GM23338 (cell line): Measurements from ENCODE around the gene TPCN2. TPM values are rescaled to one million over a fixed set of nuclear protein-coding genes. Genes with fewer than 3 reads are reported as not detected.

Experiments used
- ATAC-seq: fragments of 200-7000 bp; cut with Tn5 transposase; 3 replicates; pipeline ENCODE4 v1.9.1; 2020
- DNase-seq: peaks from one replicate; pipeline ENCODE4 v3.0.0-alpha.2; 2015; ENCODE audit warnings: low spot score
- H2AFZ ChIP-seq: fragments of 200-600 bp; sonication (generic); 2 replicates; pipeline ENCODE4 v1.8.0; 2016; ENCODE audit warnings: antibody characterized with exemption, mild to moderate bottlenecking, moderate library complexity
- H3F3A ChIP-seq: fragments of 200-600 bp; sonication (generic); replicated peaks from 2 replicates; pipeline ENCODE4 v1.8.0; 2017; ENCODE audit warnings: antibody characterized with exemption, mixed run types, low read depth
- H3K27ac ChIP-seq: fragments of 200-600 bp; sonication (generic); 2 replicates; pipeline ENCODE4 v1.6.1; 2016; ENCODE audit warnings: low read depth
- H3K27me3 ChIP-seq: fragments of 200-600 bp; sonication (generic); 2 replicates; pipeline ENCODE4 v1.8.0; 2016; ENCODE audit warnings: mild to moderate bottlenecking, mixed run types, moderate library complexity; ENCODE audit not compliant: insufficient read depth
- H3K36me3 ChIP-seq: fragments of 200-600 bp; sonication (generic); 2 replicates; pipeline ENCODE4 v1.8.0; 2016; ENCODE audit warnings: mild to moderate bottlenecking; ENCODE audit not compliant: insufficient read depth
- H3K4me1 ChIP-seq: fragments of 200-600 bp; sonication (generic); 2 replicates; pipeline ENCODE4 v1.8.0; 2016; ENCODE audit warnings: mild to moderate bottlenecking, moderate library complexity; ENCODE audit not compliant: insufficient read depth
- H3K4me2 ChIP-seq: fragments of 200-600 bp; sonication (generic); 2 replicates; pipeline ENCODE4 v1.7.1; 2017; ENCODE audit warnings: mixed run types
- H3K4me3 ChIP-seq: fragments of 200-600 bp; sonication (generic); 2 replicates; pipeline ENCODE4 v1.6.1; 2016; ENCODE audit warnings: mixed run types
- H3K79me2 ChIP-seq: fragments of 200-600 bp; sonication (generic); replicated peaks from 2 replicates; pipeline ENCODE4 v1.8.0; 2017; ENCODE audit warnings: mild to moderate bottlenecking; ENCODE audit not compliant: insufficient read depth
- H3K9me2 ChIP-seq: fragments of 200-600 bp; sonication (generic); 2 replicates; pipeline ENCODE4 v1.8.0; 2017; ENCODE audit not compliant: insufficient read depth
- H4K20me1 ChIP-seq: fragments of 200-600 bp; sonication (generic); replicated peaks from 2 replicates; pipeline ENCODE4 v1.8.0; 2017; ENCODE audit warnings: mild to moderate bottlenecking; ENCODE audit not compliant: insufficient read depth
- H3K27ac Mint-ChIP-seq: 2 replicates; pipeline ENCODE4 v1.8.0; 2020; ENCODE audit warnings: inconsistent platforms, mild to moderate bottlenecking, moderate library complexity, mixed read lengths
- H3K27me3 Mint-ChIP-seq: 3 replicates; pipeline ENCODE4 v1.8.0; 2022; ENCODE audit warnings: low read depth, mild to moderate bottlenecking, moderate library complexity, mixed read lengths, inconsistent platforms; ENCODE audit not compliant: insufficient read depth, poor library complexity
- H3K36me3 Mint-ChIP-seq: 3 replicates; pipeline ENCODE4 v1.8.0; 2021; ENCODE audit warnings: low read depth, mild to moderate bottlenecking, inconsistent platforms, moderate library complexity, mixed read lengths
- H3K4me1 Mint-ChIP-seq: 3 replicates; pipeline ENCODE4 v1.8.0; 2020; ENCODE audit warnings: mild to moderate bottlenecking, inconsistent platforms, mixed read lengths
- H3K4me3 Mint-ChIP-seq: 3 replicates; pipeline ENCODE4 v1.8.0; 2021; ENCODE audit warnings: moderate library complexity, mild to moderate bottlenecking, inconsistent platforms, mixed read lengths
- H3K9me3 Mint-ChIP-seq: 3 replicates; pipeline ENCODE4 v1.8.0; 2020; ENCODE audit warnings: moderate library complexity, mild to moderate bottlenecking, inconsistent platforms, mixed read lengths
- EZH2 ChIP-seq: fragments of 200-600 bp; sonication (generic); IDR thresholded peaks from one replicate; pipeline ENCODE4 v1.8.0; 2017; ENCODE audit warnings: antibody characterized with exemption, mild to moderate bottlenecking, low read depth; ENCODE audit not compliant: unreplicated experiment
- EZH2phosphoT487 ChIP-seq: fragments of 200-600 bp; sonication (generic); IDR thresholded peaks from one replicate; pipeline ENCODE4 v1.8.1; 2018; ENCODE audit warnings: antibody characterized with exemption; ENCODE audit not compliant: unreplicated experiment
- NANOG ChIP-seq: IDR thresholded peaks from 2 replicates; pipeline ENCODE4 v1.6.1; 2016; ENCODE audit warnings: antibody characterized with exemption, borderline replicate concordance
- POLR2AphosphoS5 ChIP-seq: IDR thresholded peaks from 2 replicates; pipeline ENCODE4 v1.6.1; 2016; ENCODE audit warnings: antibody characterized with exemption, low read depth
- ZNF331 ChIP-seq: fragments of 250-450 bp; sonication (Bioruptor Pico); IDR thresholded peaks from 2 replicates; pipeline ENCODE4 v1.5.0; 2020; ENCODE audit warnings: low read depth, mild to moderate bottlenecking, moderate library complexity
- polyA plus RNA-seq: library from polyadenylated mRNA; unstranded; fragments of >200 nt; fragmentation: Nextera tagmentation; extraction: Ambion mirVana; gene quantifications from 2 replicates; pipeline ENCODE4 v1.2.1, GENCODE V29; 2016
- total RNA-seq: library from RNA; depleted of rRNA; stranded (reverse); fragments of >200 nt; shearing (Covaris generic); gene quantifications from 2 replicates; pipeline ENCODE4 v1.2.3, GENCODE V29; 2014
- TF ChIP-seq, protein P1 (sequence below), 2 experiments: fragments of 200-600 bp in 1 of 2; sonication (generic) in 1 of 2; conservative IDR thresholded peaks; 2 replicates each; pipeline versions ENCODE4 v1.5.1 to v1.6.1; 2016 to 2017; ENCODE audit warnings: antibody characterized with exemption in 2 of 2, low read depth in 2 of 2, mild to moderate bottlenecking in 2 of 2, moderate library complexity in 1 of 2
- TF ChIP-seq, protein P2 (sequence below): fragments of 250-450 bp; sonication (Bioruptor Pico); IDR thresholded peaks from 2 replicates; pipeline ENCODE4 v1.5.0; 2020; ENCODE audit warnings: mild to moderate bottlenecking, moderate library complexity
- TF ChIP-seq, protein P3 (sequence below): IDR thresholded peaks from 2 replicates; pipeline ENCODE4 v1.6.1; 2016; ENCODE audit warnings: antibody characterized with exemption

Gene TPCN2
- total and polyA plus RNA-seq, 2 experiments from 2014 or later: 5.8 to 14.7 TPM

DNA sequence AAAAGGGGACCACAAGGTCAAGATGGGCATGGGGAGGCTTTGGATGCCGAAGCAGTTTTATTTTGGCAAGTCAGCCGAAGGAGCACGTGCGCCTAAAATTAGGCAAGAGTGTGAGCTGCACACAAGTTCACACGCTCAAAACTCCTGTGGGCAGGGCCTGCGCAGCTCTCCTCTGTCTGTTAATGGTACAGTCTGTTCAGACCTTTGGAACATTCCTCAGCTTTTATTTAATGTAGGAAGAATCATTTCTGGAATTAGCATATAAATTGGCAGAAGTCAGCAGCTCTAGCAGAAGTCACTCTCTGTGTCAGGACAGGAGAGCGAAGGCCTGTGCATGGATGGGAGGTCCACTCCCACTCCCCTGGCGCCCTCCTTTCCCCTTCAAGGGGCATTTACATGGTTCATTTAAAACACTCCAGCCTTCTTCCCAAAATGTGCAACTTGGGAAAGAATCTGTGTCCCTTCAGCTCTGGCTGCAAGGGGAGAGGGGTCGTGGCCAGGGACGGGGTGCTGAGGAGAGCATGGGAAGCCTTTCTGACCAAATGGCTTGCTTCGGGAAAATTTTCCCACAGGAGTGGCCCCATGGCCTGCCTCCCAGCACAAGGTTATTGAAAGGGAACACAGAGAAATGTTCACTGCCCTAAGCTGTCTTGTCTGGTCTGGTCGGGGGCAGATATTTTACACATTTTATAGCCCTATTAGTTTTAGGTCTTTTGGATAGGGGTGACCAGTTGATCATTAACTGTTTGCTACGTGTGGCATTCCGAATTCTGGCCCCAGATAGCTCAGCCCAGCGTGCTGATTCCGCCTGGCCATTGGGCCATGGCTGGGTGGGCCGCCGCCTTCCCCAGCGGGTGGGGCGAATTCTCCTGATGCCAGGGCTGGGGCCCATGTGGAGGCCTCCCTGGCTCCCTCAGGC, 63.2 kb downstream of the TPCN2 start:
- Mint-ChIP-seq H3K27me3 (peaks cover 10% of the 10 kb centered on the region), H3K4me3 (no peak overlapping the region), H3K9me3 (peaks cover 26% of the 10 kb centered on the region), H3K36me3 (peaks cover 3% of the 10 kb centered on the region; the same call in 1 of the 3 replicates), H3K27ac (no peak overlapping the region), H3K4me1 (no peaks in the 10 kb centered on the region)
- no peak overlapping the region for H3K27ac ChIP-seq
- no peak overlapping the region for H3K4me2 ChIP-seq
- DNase-seq: no peak
- no peaks in the 10 kb centered on the region for H3K27me3 ChIP-seq
- H3K79me2 ChIP-seq: no peaks in the 10 kb centered on the region
- H3K9me2 ChIP-seq: no peaks in the 10 kb centered on the region
- H3K36me3 ChIP-seq: no peaks in the 10 kb centered on the region
- no peak overlapping the region for H3K4me3 ChIP-seq
- no peak overlapping the region for H2AFZ ChIP-seq
- no peaks in the 10 kb centered on the region for H4K20me1 ChIP-seq
- no peaks in the 10 kb centered on the region for H3F3A ChIP-seq
- no peak; the same call in 2 of the 3 replicates for ATAC-seq
- no peaks in the 10 kb centered on the region for H3K4me1 ChIP-seq
- TF ChIP-seq EZH2phosphoT487: no peak

DNA sequence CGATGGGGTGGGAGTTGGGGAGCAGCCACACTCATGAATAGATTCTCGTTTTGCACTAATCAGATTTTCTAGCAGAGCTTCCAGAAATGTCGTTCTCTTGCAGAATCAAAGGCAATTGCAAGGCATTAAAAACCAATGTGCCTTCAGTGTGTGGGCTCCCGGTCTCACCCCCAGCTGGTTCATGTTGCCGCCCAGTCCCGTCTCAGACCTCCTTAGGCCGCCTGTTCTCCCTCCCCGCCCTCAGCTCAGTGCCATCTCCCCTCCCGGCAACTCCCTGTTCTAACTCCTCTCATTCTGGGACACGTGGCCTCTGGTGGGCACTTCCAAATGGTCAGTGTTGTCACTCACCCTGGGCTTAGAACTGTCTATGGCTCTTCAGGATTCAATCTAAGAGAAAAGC, 64.5 kb downstream of the TPCN2 start:
- Histone ChIP-seq H3K27ac (no peak overlapping the region), H3K4me3 (no peak overlapping the region), H3K4me1 (no peaks in the 10 kb centered on the region), H4K20me1 (no peaks in the 10 kb centered on the region), H2AFZ (no peak overlapping the region), H3K9me2 (no peaks in the 10 kb centered on the region), H3K27me3 (no peaks in the 10 kb centered on the region), H3K4me2 (no peak overlapping the region), H3F3A (no peaks in the 10 kb centered on the region), H3K36me3 (no peaks in the 10 kb centered on the region), H3K79me2 (no peaks in the 10 kb centered on the region)
- ATAC-seq (no peak), DNase-seq (no peak)
- H3K9me3 Mint-ChIP-seq: peaks cover 21% of the 10 kb centered on the region
- H3K36me3 Mint-ChIP-seq: peaks cover 2% of the 10 kb centered on the region; the same call in 1 of the 3 replicates
- H3K4me3 Mint-ChIP-seq: no peak overlapping the region
- no peak overlapping the region for H3K27ac Mint-ChIP-seq
- H3K27me3 Mint-ChIP-seq: peaks cover 11% of the 10 kb centered on the region
- H3K4me1 Mint-ChIP-seq: no peaks in the 10 kb centered on the region
- no peak for TF ChIP-seq ZNF331 (CRISPR knock-in tag)
- no peak for TF ChIP-seq EZH2
- TF ChIP-seq, protein P1, sequence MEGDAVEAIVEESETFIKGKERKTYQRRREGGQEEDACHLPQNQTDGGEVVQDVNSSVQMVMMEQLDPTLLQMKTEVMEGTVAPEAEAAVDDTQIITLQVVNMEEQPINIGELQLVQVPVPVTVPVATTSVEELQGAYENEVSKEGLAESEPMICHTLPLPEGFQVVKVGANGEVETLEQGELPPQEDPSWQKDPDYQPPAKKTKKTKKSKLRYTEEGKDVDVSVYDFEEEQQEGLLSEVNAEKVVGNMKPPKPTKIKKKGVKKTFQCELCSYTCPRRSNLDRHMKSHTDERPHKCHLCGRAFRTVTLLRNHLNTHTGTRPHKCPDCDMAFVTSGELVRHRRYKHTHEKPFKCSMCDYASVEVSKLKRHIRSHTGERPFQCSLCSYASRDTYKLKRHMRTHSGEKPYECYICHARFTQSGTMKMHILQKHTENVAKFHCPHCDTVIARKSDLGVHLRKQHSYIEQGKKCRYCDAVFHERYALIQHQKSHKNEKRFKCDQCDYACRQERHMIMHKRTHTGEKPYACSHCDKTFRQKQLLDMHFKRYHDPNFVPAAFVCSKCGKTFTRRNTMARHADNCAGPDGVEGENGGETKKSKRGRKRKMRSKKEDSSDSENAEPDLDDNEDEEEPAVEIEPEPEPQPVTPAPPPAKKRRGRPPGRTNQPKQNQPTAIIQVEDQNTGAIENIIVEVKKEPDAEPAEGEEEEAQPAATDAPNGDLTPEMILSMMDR (conservative IDR thresholded peaks at IDR 0.05; ENCODE audit: low read depth in 2 of 2): no peak
- TF ChIP-seq POLR2AphosphoS5: no peak
- TF ChIP-seq, protein P2, sequence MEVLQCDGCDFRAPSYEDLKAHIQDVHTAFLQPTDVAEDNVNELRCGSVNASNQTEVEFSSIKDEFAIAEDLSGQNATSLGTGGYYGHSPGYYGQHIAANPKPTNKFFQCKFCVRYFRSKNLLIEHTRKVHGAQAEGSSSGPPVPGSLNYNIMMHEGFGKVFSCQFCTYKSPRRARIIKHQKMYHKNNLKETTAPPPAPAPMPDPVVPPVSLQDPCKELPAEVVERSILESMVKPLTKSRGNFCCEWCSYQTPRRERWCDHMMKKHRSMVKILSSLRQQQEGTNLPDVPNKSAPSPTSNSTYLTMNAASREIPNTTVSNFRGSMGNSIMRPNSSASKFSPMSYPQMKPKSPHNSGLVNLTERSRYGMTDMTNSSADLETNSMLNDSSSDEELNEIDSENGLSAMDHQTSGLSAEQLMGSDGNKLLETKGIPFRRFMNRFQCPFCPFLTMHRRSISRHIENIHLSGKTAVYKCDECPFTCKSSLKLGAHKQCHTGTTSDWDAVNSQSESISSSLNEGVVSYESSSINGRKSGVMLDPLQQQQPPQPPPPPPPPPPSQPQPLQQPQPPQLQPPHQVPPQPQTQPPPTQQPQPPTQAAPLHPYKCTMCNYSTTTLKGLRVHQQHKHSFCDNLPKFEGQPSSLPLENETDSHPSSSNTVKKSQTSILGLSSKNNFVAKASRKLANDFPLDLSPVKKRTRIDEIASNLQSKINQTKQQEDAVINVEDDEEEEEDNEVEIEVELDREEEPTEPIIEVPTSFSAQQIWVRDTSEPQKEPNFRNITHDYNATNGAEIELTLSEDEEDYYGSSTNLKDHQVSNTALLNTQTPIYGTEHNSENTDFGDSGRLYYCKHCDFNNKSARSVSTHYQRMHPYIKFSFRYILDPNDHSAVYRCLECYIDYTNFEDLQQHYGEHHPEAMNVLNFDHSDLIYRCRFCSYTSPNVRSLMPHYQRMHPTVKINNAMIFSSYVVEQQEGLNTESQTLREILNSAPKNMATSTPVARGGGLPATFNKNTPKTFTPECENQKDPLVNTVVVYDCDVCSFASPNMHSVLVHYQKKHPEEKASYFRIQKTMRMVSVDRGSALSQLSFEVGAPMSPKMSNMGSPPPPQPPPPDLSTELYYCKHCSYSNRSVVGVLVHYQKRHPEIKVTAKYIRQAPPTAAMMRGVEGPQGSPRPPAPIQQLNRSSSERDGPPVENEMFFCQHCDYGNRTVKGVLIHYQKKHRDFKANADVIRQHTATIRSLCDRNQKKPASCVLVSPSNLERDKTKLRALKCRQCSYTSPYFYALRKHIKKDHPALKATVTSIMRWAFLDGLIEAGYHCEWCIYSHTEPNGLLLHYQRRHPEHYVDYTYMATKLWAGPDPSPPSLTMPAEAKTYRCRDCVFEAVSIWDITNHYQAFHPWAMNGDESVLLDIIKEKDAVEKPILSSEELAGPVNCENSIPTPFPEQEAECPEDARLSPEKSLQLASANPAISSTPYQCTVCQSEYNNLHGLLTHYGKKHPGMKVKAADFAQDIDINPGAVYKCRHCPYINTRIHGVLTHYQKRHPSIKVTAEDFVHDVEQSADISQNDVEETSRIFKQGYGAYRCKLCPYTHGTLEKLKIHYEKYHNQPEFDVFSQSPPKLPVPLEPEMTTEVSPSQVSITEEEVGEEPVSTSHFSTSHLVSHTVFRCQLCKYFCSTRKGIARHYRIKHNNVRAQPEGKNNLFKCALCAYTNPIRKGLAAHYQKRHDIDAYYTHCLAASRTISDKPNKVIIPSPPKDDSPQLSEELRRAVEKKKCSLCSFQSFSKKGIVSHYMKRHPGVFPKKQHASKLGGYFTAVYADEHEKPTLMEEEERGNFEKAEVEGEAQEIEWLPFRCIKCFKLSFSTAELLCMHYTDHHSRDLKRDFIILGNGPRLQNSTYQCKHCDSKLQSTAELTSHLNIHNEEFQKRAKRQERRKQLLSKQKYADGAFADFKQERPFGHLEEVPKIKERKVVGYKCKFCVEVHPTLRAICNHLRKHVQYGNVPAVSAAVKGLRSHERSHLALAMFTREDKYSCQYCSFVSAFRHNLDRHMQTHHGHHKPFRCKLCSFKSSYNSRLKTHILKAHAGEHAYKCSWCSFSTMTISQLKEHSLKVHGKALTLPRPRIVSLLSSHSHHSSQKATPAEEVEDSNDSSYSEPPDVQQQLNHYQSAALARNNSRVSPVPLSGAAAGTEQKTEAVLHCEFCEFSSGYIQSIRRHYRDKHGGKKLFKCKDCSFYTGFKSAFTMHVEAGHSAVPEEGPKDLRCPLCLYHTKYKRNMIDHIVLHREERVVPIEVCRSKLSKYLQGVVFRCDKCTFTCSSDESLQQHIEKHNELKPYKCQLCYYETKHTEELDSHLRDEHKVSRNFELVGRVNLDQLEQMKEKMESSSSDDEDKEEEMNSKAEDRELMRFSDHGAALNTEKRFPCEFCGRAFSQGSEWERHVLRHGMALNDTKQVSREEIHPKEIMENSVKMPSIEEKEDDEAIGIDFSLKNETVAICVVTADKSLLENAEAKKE (CRISPR knock-in tag): no peak
- TF ChIP-seq EZH2phosphoT487: no peak
- TF ChIP-seq, protein P3, sequence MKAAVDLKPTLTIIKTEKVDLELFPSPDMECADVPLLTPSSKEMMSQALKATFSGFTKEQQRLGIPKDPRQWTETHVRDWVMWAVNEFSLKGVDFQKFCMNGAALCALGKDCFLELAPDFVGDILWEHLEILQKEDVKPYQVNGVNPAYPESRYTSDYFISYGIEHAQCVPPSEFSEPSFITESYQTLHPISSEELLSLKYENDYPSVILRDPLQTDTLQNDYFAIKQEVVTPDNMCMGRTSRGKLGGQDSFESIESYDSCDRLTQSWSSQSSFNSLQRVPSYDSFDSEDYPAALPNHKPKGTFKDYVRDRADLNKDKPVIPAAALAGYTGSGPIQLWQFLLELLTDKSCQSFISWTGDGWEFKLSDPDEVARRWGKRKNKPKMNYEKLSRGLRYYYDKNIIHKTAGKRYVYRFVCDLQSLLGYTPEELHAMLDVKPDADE: no peak
- TF ChIP-seq NANOG: no peak
